Keratinocyte (primary cell): Measurements from ENCODE around the gene TACR2.

Source experiments
- CTCF ChIP-seq, 3 experiments: IDR thresholded peaks in 1 of 3; conservative IDR thresholded peaks in 1 of 3; optimal IDR thresholded peaks in 1 of 3; 2 replicates in 2 of 3; 3 replicates in 1 of 3; pipeline versions ENCODE3 to v1.5.1; 2011; ENCODE audit warnings: low read length in 3 of 3, mild to moderate bottlenecking in 3 of 3, moderate library complexity in 2 of 3, control low read depth in 1 of 3, inconsistent platforms in 1 of 3; ENCODE audit not compliant: insufficient read depth in 2 of 3; ENCODE audit errors: extremely low read depth in 1 of 3
- EZH2 ChIP-seq: IDR thresholded peaks from one replicate; pipeline ENCODE4 v1.6.1; 2012; ENCODE audit warnings: inconsistent platforms, mild to moderate bottlenecking, low read length, moderate library complexity

GRCh38 chr10:69456880-69457693, 40.4 kb upstream of the TACR2 start:
- TF ChIP-seq CTCF (optimal IDR thresholded peaks at IDR 0.05 in 1 of 3, IDR thresholded peaks at IDR 0.05 in 1 of 3, conservative IDR thresholded peaks at IDR 0.05 in 1 of 3; ENCODE audit: extremely low read depth in 1 of 3, insufficient read depth in 2 of 3, low read length in 3 of 3) (no peak), EZH2 (no peak)
